GM13977 (cell line): ENCODE data around the gene SCMH1.
"Not testable (repeated sequence)": the region's sequence is repeated elsewhere in the genome, so short reads cannot be mapped to it uniquely, and the experiment has no call there.

ENCODE experiments used
- DNase-seq: peaks from one replicate; pipeline ENCODE4 v3.0.0; 2012; ENCODE audit warnings: low spot score
- in situ Hi-C: fragments of 300-500 bp; cut with MboI; formaldehyde crosslinking; loops from one replicate; pipeline ENCODE4 v1.12.0; 2022; ENCODE audit warnings: low sequenced_read_pairs, low pct_unique_long_range_greater_than_20kb, mixed read lengths, inconsistent platforms; ENCODE audit not compliant: unreplicated experiment
- TF ChIP-seq, protein P1 (sequence below): IDR thresholded peaks from 2 replicates; pipeline ENCODE4 v1.5.1; 2012; ENCODE audit warnings: mild to moderate bottlenecking, control low read depth; ENCODE audit not compliant: insufficient read depth; ENCODE audit errors: extremely low read depth, missing control alignments

The SCMH1 gene

DNA sequence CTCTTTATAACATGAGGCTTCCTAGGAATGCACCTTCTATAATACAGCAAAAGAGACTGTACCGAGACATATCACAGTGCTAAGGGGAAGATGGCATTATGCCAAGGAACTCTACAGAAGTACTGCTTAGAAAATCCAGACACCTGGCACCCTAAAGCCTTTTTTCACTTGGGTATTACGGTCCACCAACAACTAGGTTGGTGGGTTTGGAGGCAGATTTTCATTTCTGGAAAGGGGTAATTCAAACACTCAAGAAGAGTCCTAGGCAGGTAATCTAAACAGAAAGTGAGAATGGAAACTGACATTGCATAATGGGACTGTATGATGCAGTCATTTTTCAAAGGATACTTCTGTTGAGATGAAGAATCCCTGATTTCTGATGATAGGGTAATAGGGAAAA lies 19.6 kb downstream of the SCMH1 start:
- DNase-seq, result peak; percentile 21
- in situ Hi-C loops, result no loop called here
- TF ChIP-seq, protein P1, sequence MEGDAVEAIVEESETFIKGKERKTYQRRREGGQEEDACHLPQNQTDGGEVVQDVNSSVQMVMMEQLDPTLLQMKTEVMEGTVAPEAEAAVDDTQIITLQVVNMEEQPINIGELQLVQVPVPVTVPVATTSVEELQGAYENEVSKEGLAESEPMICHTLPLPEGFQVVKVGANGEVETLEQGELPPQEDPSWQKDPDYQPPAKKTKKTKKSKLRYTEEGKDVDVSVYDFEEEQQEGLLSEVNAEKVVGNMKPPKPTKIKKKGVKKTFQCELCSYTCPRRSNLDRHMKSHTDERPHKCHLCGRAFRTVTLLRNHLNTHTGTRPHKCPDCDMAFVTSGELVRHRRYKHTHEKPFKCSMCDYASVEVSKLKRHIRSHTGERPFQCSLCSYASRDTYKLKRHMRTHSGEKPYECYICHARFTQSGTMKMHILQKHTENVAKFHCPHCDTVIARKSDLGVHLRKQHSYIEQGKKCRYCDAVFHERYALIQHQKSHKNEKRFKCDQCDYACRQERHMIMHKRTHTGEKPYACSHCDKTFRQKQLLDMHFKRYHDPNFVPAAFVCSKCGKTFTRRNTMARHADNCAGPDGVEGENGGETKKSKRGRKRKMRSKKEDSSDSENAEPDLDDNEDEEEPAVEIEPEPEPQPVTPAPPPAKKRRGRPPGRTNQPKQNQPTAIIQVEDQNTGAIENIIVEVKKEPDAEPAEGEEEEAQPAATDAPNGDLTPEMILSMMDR, result no peak

DNA sequence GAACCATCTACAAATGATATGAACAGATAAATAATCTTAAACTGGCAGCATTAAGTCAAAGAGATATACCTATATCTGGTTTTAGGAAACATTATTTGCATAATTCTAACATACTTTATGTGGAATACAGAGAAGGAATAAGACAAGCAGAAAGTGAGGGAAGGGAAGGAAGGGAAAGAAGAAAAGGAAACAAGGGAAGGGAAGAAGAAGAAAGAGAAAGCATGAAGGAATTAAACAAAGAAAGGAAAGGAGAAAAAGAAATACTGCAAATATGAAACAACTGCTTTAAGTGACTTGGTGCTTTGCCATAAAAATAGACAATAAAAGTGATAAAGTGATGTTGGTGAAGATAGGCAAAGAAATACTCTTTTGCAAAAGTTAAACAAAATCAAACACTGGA lies 20.1 kb downstream of the SCMH1 start:
- in situ Hi-C loops, result no loop called here
- no peak for DNase-seq
- TF ChIP-seq, protein P1, result no peak

DNA sequence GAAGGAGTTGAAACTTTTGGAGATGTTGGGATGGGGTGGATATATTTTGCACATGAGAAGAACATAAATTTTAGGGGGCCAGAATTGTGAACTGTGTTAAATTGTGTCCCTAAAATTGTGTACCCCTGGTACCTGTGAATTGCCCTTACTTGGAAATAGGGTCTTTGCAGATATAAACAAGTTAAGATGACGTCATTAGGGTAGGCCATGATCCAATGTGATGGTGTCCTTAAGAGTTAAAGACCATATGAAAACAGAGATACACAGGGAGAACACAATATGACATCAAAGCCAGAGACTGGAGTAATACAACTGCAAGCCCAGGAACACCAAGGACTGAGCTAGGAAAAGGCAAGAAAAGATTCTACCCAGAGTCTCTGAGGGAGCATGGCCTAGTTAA lies 24.0 kb downstream of the SCMH1 start:
- in situ Hi-C loops, result no loop called here
- no peak for DNase-seq
- TF ChIP-seq, protein P1, result no peak

DNA sequence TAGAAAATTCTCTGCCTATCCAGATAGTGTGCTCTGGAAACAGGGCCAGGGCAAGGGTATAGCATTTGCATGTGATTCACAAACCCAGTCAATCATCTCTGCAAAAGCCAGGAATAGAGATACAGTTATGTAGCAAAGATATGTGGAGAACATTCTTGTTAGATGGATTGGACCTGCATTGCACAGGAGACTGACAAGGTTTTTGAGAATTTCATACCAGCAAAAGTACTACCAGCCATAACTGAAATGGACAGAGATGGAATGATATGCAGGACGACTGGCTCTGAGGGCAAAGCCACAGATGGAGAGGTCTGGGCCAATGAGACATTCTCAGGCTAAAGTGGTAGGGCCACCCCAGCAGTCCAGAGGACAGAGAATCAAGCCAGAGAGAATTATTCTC lies 24.7 kb downstream of the SCMH1 start:
- in situ Hi-C loops, result no loop called here
- DNase-seq, result no peak
- TF ChIP-seq, protein P1, result no peak

DNA sequence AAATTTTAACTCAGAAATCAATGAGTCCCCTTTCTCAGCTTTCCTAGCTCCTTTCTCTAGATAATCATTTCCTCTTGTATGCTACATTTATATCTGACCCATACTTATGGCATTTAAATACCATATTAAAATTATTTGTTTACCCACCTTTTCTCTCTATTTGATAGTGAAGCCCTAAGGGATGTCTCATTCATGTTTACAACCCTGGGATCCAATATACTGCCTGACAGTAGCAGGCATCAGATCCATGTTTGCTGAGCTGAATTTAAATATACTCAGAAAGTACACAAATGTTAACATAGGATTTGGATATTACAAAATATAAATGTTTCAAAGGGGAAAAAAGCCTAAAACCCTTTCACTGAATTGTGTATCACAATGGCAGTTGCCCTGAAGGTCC lies 26.5 kb downstream of the SCMH1 start:
- in situ Hi-C loops, result no loop called here
- no peak for DNase-seq
- TF ChIP-seq, protein P1, result no peak

DNA sequence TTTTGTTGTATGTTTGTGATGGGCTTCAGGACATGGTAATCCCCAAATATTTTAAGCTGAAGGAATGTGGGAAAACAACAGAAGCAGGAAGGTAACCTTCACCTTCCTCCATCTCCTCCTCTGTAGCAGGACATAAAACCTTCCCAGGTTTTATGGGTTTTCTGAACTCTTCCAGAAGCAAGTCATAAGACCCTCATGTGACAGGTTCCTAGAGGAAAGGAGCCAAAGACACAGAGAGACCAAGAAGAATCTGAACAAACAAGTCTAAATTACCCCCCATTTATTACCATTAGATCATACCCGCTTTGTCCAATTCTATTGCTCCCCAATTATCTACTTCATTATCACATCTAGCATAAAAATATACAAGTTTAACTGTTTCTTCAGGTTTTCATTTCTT lies 28.8 kb downstream of the SCMH1 start:
- TF ChIP-seq, protein P1, result no peak
- in situ Hi-C loops, result no loop called here
- no peak for DNase-seq

DNA sequence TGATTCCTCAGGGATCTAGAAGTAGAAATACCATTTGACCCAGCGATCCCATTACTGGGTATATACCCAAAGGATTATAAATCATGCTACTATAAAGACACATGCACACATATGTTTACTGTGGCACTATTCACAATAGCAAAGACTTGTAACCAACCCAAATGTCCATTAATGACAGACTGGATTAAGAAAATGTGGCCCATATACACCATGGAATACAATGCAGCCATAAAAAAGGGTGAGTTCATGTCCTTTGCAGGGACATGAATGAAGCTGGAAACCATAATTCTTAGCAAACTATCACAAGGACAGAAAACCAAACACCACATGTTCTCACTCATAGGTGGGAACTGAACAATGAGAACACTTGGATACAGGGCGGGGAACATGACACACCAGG lies 30.5 kb downstream of the SCMH1 start:
- DNase-seq, in situ Hi-C loops: not testable (repeated sequence)

DNA sequence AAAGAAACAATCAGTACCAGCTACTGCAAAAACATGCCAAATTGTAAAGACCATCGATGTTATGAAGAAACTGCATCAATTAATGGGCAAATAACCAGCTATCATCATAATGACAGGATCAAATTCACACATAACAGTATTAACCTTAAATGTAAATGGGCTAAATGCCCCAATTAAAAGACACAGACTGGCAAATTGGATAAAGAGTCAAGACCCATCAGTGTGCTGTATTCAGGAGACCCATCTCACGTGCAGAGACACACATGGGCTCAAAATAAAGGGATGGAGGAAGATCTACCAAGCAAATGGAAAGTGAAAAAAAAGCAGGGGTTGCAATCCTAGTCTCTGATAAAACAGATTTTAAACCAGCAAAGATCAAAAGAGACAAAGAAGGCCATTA lies 35.1 kb downstream of the SCMH1 start:
- in situ Hi-C loops, DNase-seq: not testable (repeated sequence)
